ENCODE measurements around the gene RBM15.

Gene RBM15

GRCh38 chr1:110347182-110347893 is 8.2 kb downstream of the RBM15 start:
- no peak for DNase-seq

- no peak for DNase-seq
Measured at GRCh38 chr1:110348050-110348449, 8.9 kb downstream of the RBM15 start.

DNA sequence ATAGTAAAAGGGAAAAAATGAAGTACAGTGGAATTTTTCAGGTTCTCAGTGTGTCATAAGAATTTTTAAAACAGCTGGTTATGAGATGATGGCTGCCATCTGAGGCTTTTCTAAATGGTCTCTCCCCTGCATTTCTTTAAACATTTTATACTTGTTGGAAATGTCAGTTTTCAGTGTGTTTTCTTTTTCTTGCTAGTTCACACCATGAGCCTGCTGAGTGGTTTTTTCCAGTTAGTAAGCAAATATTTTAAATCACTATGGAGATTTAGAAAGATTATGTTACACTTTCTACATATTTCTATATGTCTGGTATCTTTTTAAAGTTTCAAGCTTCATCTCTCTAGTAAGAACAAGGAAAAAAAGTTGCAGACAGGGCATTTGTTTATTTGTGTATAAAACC is 9.6 kb downstream of the RBM15 start:
- no peak for DNase-seq

DNA sequence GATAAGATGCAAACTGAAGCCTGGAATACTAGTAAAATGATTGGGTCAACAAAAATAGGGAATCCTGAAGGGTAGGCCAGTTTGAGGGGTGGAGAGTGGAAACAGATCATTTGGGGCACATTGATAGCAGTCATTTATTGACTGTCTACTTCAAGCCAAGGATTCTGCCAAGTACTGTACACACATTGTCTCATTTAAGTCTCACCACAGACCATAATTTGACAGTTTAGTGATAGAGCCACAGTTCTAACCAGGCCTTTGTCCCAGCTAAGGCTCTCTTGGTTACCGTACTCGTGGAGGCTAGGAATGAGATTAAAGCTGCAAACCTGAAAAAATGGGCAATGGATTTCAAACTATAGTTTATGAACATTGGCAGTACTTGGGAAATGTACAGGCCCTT is 11.2 kb downstream of the RBM15 start:
- DNase-seq, result no peak

DNA sequence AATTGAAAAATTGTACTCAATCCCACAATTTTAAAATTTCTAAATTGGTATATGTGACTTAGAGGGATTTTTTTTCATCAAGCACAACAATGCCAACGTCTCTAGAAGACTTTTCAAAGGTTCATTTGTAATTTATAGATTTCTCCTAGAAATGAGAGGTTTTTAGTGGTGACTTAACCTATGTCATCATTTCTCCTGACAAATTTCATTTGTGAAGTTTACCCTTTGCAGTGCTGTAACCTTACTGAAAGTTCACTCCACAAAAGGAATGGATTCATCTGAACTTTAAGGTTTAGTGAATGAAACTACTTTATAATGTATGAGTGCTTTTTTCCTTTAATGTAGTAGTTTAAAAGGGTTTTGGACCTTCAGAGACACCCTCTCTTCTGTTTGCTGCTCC is 16.1 kb downstream of the RBM15 start:
- no peak for DNase-seq

GRCh38 chr1:110356379-110356778 is 17.2 kb downstream of the RBM15 start:
- DNase-seq, result no peak

DNA sequence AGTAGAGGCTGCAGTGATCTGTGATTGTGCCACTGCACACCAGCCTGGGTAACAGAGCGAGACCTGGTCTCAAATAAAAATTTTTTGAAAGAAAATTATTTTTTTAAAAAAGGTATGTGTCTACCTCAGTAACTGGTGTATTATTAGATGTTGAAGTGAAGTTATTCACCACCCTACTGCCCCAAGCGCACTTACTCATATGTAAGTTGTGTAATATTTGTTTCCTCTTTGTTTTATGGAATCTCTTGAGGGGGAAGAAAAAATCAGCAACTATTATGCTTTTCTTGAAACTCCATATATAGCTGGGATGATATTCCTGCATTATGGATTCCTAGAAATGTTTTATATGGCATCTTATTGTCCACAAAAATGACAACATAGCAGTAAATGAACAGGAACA is 21.3 kb downstream of the RBM15 start:
- DNase-seq, result no peak

DNA sequence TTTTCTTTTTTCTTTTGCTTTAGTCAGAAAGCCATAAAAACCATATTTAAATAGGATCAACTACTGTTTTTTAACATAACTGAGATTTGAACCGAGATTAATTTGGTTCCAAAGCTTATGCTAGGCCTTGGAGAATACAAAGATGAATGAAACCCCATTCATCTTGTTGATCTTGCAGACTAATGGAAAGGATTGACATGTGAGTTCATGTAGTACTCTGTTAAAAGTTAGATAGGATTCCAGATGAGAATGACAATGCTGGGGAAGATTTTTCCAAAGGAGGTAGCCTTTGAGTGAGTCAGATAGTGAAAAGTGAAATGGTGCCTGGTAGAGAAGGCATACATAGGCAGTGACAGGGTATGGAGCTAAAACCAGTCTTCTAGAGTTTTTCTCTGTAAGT is 22.7 kb downstream of the RBM15 start:
- no peak for DNase-seq

GRCh38 chr1:110364221-110364620 is 25.0 kb downstream of the RBM15 start:
- DNase-seq, result no peak

DNA sequence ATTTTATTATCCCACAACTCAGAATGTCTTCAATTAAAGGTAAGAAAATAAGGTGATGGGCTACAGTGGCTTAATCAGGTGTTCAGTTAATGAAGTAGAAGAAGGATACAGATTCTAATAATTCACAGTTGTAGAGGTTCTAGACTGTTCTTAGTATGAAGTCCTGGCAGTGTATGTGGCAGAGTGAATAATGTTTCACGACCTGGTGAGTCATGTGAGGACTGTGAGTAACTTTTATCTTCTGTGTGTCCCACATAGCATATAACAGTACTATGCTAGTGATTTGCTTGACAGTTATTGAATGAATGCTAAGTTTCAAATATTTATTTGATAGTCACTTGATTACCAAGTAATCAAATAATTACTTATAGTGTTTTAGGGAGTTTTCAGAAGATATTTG is 31.6 kb downstream of the RBM15 start:
- DNase-seq, result no peak

DNA sequence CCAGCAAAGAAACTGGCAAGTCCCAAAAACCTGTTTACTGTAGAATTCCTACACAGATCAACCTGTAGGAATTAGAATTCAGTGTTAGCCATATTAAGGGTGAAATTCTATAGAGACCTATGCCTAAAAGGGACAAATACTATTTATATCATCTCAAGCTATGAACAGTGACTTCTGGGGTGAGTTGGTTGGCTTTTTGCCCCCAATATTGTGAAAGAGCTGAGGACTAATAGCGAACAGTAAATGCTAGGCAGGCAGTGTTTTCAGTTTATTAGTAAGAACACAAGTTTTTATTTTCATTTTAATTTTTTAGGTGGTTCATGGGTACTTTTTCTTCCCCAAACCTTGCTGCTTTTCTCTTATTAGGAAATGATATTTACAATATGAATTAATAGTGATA is 36.3 kb downstream of the RBM15 start:
- DNase-seq, result no peak

GRCh38 chr1:110380672-110381283 is 41.6 kb downstream of the RBM15 start:
- no peak for DNase-seq

- DNase-seq, result no peak
Measured at GRCh38 chr1:110383251-110383990, 44.2 kb downstream of the RBM15 start.

- DNase-seq, result no peak
Measured at GRCh38 chr1:110384581-110385321, 45.6 kb downstream of the RBM15 start.

GRCh38 chr1:110385369-110385768 is 46.2 kb downstream of the RBM15 start:
- no peak for DNase-seq

- no peak for DNase-seq
Measured at GRCh38 chr1:110387048-110387754, 48.0 kb downstream of the RBM15 start.

DNA sequence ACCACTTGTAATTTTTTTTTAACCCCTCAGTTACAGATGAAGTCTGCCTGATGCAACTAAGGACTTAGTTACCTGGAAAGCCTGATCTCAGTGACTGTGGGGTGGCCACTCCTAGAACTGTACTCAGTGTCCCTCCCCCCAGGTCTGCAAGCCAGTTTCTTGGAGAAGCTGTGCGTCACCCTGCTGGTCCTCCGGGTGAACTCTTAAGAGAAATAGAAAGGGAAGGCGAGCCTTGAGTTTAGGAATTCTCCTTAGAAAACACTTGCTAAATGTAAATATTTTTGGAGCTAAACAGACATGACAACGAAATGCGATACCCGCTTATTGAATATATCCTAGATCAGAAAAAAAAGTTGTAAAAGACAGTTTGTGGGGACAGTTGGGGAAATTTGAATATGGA is 50.9 kb downstream of the RBM15 start:
- no peak for DNase-seq

DNA sequence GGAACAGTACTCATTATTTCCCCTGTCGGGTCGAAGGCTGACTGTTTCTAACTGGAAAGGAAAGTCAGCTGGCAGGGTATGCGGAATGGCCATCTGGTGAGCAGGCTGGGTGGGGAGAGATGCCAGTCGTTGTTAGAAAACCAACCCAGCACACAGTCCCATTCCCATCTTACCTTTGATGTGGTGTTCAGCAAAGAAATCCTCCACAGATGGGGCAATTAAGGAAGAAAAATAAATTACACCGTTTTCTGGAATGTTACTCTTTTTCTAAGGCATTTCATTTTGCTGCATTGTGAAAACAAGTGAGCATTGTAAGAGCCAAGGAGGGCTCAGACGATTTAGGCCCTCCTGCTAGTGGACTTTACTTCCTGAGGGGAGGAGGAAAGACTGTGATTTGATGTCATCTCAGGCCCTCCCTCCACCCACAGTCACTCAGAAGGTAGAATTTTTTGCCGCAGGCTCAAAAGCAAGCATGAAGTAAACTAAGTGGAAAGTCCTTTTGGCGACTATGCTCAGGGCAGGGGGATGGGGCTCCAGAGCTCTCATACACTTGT is 51.6 kb downstream of the RBM15 start, which contains the start of gene SLC16A4:
Gene SLC16A4, minus strand, starts transcription at position 335 of the 554 bp plus-strand sequence. CDS start 1,703 bp downstream, outside the sequence.
- DNase-seq, result peak; percentile 37

- DNase-seq, result no peak
Measured at GRCh38 chr1:110393286-110393685, 54.1 kb downstream of the RBM15 start.

DNA sequence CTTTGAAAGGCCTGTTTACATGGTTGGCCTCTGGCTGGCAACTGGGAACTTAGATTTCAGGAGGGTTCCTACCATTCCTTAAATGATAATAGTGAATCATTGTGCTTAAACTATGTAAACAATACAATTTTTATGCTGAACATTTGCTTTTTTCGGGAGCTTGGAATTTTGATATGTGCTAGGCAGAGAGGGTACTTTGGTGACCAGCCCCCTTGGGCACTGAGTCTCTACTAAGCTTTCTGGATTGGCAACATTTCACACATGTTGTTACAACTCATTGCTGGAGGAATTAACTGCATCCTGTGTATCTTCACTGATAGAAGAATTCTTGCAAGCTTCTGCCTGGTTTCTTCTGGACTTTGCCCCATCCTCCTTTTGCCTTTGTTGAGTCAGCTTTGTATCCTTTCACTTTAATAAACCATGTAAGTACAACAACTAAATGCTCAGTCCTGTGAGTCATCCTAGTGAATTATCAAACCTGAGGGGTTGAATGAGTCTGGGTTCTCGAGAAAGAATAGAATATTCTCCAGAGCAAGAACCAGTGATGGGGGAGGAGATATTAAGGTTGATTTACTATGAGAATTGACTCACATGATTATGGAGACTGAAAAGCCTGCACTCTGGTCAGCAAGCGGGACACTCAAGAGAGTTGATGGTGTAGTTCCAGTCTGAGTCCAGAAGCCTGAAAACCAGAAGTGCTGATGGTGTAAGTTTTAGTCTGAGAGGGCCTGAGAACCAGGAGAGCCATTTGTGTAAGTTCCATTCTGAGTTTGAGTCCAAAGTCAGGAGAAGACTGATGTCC is 54.7 kb downstream of the RBM15 start:
- DNase-seq, result no peak

DNA sequence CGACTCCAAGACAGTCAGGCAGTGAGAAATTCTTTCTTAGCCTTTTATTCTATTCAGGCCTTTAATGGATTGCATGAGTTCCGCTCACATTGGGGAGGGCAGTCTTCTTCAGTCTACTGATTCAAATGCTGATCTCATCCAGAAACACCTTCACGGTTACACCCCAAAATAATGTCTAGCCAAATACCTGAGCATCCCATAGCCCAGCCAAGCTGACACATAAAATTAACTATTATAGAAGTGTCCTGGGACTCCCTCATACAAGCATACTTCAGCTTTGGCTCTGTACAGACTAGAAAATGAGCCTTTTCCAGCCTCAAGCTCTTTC is 55.3 kb downstream of the RBM15 start:
- no peak for DNase-seq
